ENCODE results near the gene SUMO1. TPM values are rescaled to one million over a fixed set of nuclear protein-coding genes. Genes with fewer than 3 reads are reported as not detected.

Gene SUMO1
- total and polyA plus RNA-seq, 2 of the 4 experiments (the other 2 are of a cell fraction): 72.3 to 90.0 TPM

GRCh38 chr2:202169832-202170424 is 68.5 kb downstream of the SUMO1 start:
- CTCF ChIA-PET: interaction anchor here (1.4 kb wide), 1 partner anchor 375 kb away, joined by 3 read pairs; no protein-coding TSS in a partner anchor
- H2BK5ac ChIP-seq (ENCODE audit: low read depth, low read length, poor library complexity, severe bottlenecking): no peak overlapping the region
- no peak overlapping the region for H3K9ac ChIP-seq (ENCODE audit: low read depth, low read length)
- no peaks in the 10 kb centered on the region for H3K79me1 ChIP-seq (ENCODE audit: low read depth in 1 of 2, low read length in 2 of 2)
- no peak overlapping the region; a peak in 1 of 4 replicates for H4K8ac ChIP-seq (ENCODE audit: low read depth in 2 of 2, low read length in 2 of 2)
- peaks cover 13% of the 10 kb centered on the region for H3K4me1 ChIP-seq (ENCODE audit: control insufficient read depth, insufficient read depth, low read length)
- no peaks in the 10 kb centered on the region for H3K36me3 ChIP-seq (ENCODE audit: control insufficient read depth, insufficient read depth, low read length)
- H3K18ac ChIP-seq (ENCODE audit: low read depth, low read length): no peak overlapping the region
- H2BK120ac ChIP-seq (ENCODE audit: low read depth, low read length): peak overlapping the region; percentile 84; the same call in 1 of the 2 replicates
- no peak overlapping the region for H3K4me2 ChIP-seq (ENCODE audit: low read depth, low read length)
- peak overlapping the region; percentile 86; the same call in 1 of the 2 replicates for H3K23ac ChIP-seq (ENCODE audit: low read depth, low read length)
- in situ Hi-C loops (cut with MboI; ENCODE audit: low sequenced_read_pairs) (loop anchor here (10.0 kb wide), 1 partner anchor 375 kb away; no protein-coding TSS in a partner anchor), dilution Hi-C loops (cut with HindIII; ENCODE audit: low sequenced_read_pairs, unreplicated experiment) (no loop called here), intact Hi-C loops (cut with micrococcal nuclease) (no loop called here)
- peak overlapping the region; percentile 62 for H3K4ac ChIP-seq (ENCODE audit: low read depth, low read length)
- H3K4me3 ChIP-seq (ENCODE audit: insufficient read depth, low read depth, low read length): no peak overlapping the region
- H3K9me3 ChIP-seq (ENCODE audit: control insufficient read depth, insufficient read depth, low read length): no peaks in the 10 kb centered on the region
- peak overlapping the region; percentile 87 for H2AK5ac ChIP-seq (ENCODE audit: low read depth, low read length)
- no peak overlapping the region for H2AK9ac ChIP-seq (replicated peaks; ENCODE audit: low read depth, low read length, poor library complexity)
- ATAC-seq (ENCODE audit: low read depth): no peak
- no peak for TF ChIP-seq NFE2L2 (IDR thresholded peaks at IDR 0.05; ENCODE audit: low read depth, low read length)
- TF ChIP-seq CEBPB (IDR thresholded peaks at IDR 0.05; ENCODE audit: low read depth, low read length): no peak
- POLR2A ChIA-PET (ENCODE audit: unreplicated experiment): no interaction called here
- no peak overlapping the region; the same call in 1 of the 2 replicates for H3K14ac ChIP-seq (replicated peaks; ENCODE audit: low read depth, low read length)
- H3K27me3 ChIP-seq (ENCODE audit: control insufficient read depth, insufficient read depth, low read length): no peaks in the 10 kb centered on the region
- no peak overlapping the region for H3K27ac ChIP-seq (ENCODE audit: insufficient read depth, low read length)
- H3K9me1 ChIP-seq (ENCODE audit: insufficient read depth, low read length): peaks cover 2% of the 10 kb centered on the region; the same call in 1 of the 2 replicates
- H4K5ac ChIP-seq (ENCODE audit: low read depth, low read length): no peak overlapping the region
- whole genome bisulfite sequencing, 2 experiments (ENCODE audit: extremely low coverage in 2 of 2, insufficient read length in 1 of 2): no CpG with 5 or more reads among the region's 8 CpGs
- H2BK15ac ChIP-seq (ENCODE audit: low read depth, low read length): peak overlapping the region; percentile 6; the same call in 1 of the 3 replicates
- no peak overlapping the region for H3K56ac ChIP-seq (ENCODE audit: extremely low read depth, insufficient read depth, low read length)
- DNase-seq: no peak
- H2BK20ac ChIP-seq (ENCODE audit: low read depth, low read length): peak overlapping the region; percentile 78; the same call in 1 of the 2 replicates
- no peaks in the 10 kb centered on the region for H4K20me1 ChIP-seq (ENCODE audit: insufficient read depth, low read length)
- no TSS peak for BruUV-seq (replicated peaks)
- H4K91ac ChIP-seq (ENCODE audit: insufficient read depth, low read depth, low read length): no peak overlapping the region; the same call in 1 of the 2 replicates
- peak overlapping the region; percentile 43 for H2AFZ ChIP-seq (replicated peaks; ENCODE audit: low read length, poor library complexity)

All from IMR-90 (cell line).